Astrocyte of the spinal cord (primary cell): ENCODE results near the gene RASSF5.

ENCODE experiments used
- DNase-seq: peaks from one replicate; pipeline ENCODE4 v3.0.0; 2011; ENCODE audit warnings: low read depth, low spot score
- H3K4me3 ChIP-seq: 2 replicates; pipeline ENCODE4 v1.5.1; 2011; ENCODE audit warnings: low read depth, mild to moderate bottlenecking, low read length, moderate library complexity
- CTCF ChIP-seq: IDR thresholded peaks from 2 replicates; pipeline ENCODE4 v1.5.1; 2012; ENCODE audit warnings: low read depth, mild to moderate bottlenecking, low read length, inconsistent platforms
- in situ Hi-C: cut with HindIII; loops from 2 replicates; pipeline ENCODE4 v1.10.0; 2017; ENCODE audit warnings: low sequenced_read_pairs

The RASSF5 gene

GRCh38 chr1:206518206-206518605 lies 10.9 kb downstream of the RASSF5 start:
- in situ Hi-C loops, result no loop called here
- no peak for TF ChIP-seq CTCF
- H3K4me3 ChIP-seq, result no peak overlapping the region
- no peak for DNase-seq

GRCh38 chr1:206518743-206519142 lies 11.4 kb downstream of the RASSF5 start:
- in situ Hi-C loops, result no loop called here
- H3K4me3 ChIP-seq, result no peak overlapping the region
- no peak for TF ChIP-seq CTCF
- DNase-seq, result no peak

GRCh38 chr1:206521127-206521526 lies 13.8 kb downstream of the RASSF5 start:
- in situ Hi-C loops, result no loop called here
- no peak for TF ChIP-seq CTCF
- DNase-seq, result no peak
- H3K4me3 ChIP-seq, result no peak overlapping the region

- in situ Hi-C loops, result no loop called here
- TF ChIP-seq CTCF, result no peak
- no peak for DNase-seq
- no peak overlapping the region for H3K4me3 ChIP-seq
These were observed 14.5 kb downstream of the RASSF5 start for GRCh38 chr1:206521694-206522402.

DNA sequence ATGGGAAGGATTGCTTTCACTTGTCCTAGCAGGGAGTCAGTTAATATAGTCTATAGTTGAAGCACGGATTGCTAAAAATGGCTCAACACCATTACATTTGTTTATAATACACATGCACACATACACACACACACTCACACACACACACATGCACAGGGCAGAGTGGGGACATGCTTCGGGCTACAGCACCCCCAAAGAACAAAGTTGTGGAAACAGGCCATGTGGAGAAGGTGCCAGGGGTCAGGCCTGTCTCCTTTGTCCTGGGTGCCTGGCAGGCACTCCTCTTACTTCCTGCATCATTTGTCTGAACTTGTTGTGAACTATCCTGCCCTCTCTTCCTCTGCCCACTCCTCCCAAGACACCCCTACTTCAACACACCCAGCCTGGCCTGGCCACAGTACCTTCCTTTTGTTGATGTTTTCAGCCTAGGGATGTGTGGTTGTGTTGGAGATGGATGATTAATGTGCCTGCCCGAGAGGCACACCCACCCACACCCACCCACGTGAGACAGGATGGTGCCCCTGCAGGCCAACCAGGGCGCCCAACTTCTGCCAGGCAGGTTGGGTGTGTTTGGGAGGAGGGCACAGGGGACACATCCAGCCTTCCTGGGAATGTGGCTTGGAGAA lies 17.5 kb downstream of the RASSF5 start:
- in situ Hi-C loops, result no loop called here
- DNase-seq, result no peak
- H3K4me3 ChIP-seq, result no peak overlapping the region
- TF ChIP-seq CTCF, result no peak

DNA sequence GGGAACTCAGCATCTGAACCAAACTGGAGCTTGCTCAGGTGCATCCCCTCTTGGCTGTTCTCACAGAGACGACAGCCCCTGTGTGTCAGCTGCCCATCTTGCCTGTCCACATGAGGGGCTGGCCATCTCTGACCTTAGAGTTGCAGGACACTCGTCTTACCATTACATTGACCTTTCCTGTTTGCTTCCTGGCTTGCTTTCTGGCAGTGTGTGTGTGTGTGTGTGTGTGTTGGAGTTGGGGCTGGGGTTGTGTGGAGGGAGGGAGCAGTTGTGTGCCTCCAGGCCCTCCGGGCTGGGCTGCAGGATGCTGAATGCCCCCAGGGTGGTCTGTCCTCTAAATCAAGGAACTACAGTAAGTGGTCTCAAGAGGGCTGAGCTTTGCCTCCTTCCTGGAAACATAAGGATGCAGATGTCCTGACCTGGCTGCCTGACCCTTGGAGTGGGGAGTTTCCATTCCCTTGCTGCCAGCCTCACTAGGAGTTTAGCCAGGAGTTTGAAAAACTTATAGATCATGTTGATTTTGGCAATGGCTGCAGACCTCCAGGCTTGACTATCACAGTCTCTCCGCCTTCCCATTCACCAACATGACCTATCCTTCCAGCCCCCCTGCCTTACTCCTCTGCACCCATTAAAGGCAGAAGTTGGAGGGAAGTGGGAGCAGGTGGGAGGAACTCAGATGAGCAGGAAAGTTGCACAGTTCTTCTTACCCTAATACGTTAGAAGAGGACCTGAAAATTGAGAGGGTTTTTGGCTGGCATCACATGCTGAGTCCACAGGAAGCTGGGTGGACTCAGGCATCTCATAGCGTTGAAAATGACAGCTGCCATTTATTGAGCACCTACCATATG lies 19.0 kb downstream of the RASSF5 start:
- H3K4me3 ChIP-seq, result no peak overlapping the region
- no peak for TF ChIP-seq CTCF
- no peak for DNase-seq
- in situ Hi-C loops, result no loop called here
